Rectal smooth muscle tissue (tissue), 1 donor: ENCODE measurements around the gene WDR81.
A peak's percentile ranks its signal among the peaks of the same experiment; 100 is the strongest.
"Not testable (repeated sequence)": the region's sequence is repeated elsewhere in the genome, so short reads cannot be mapped to it uniquely, and the experiment has no call there.

Experiments
- H3K27ac ChIP-seq: one replicate; pipeline ENCODE4 v1.7.0; 2013; ENCODE audit warnings: low read depth, low read length, inconsistent platforms
- H3K27me3 ChIP-seq: one replicate; pipeline ENCODE4 v1.7.0; 2013; ENCODE audit warnings: low read length; ENCODE audit not compliant: control insufficient read depth, insufficient read depth
- H3K36me3 ChIP-seq: one replicate; pipeline ENCODE4 v1.7.0; 2013; ENCODE audit warnings: low read length; ENCODE audit not compliant: control insufficient read depth, insufficient read depth
- H3K4me1 ChIP-seq: one replicate; pipeline ENCODE4 v1.7.0; 2013; ENCODE audit warnings: low read length; ENCODE audit not compliant: control insufficient read depth, insufficient read depth
- H3K4me3 ChIP-seq: one replicate; pipeline ENCODE4 v1.7.0; 2013; ENCODE audit warnings: low read length
- H3K9ac ChIP-seq: one replicate; pipeline ENCODE4 v1.7.0; 2013; ENCODE audit warnings: low read length

The WDR81 gene

DNA sequence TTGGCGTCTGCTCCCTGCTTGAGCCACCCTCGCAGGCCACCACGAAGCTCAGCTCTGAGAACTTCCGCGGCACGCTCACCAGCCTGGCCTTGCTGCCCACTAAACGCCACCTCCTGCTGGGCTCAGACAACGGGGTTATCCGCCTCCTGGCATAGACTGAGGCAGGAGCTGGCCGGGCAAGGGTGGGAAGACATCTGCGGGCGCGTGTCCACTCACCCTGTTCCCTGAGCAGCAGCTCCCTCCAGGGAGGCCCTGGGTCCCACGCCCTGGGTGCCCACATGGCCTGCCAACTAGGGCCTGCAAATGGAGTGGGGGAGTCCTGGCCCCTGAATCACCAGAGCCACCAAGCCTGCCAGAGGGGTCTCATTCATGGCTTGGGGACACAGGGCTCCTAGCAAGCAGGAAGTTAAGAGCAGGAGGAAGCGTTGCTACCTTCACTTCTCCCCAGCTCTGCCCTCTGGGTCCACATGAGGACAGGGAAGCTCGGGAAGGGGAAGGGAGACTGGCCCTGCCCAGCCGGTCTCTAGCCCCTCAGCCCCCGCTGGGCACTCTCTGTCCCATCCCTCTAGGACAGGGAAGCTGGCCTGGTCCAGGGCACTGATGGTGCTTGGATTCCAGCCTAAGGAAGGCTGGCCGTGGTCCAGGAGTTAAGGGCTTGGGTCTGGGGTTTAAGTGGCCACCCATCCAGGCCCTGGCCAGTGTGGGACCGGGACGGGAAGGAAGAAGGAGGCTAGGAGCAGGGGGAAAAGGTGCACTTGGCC lies 13.2 kb downstream of the WDR81 start:
- Histone ChIP-seq H3K4me3 (no peak overlapping the region), H3K4me1 (no peaks in the 10 kb centered on the region), H3K27ac (no peak overlapping the region), H3K36me3 (peaks cover 11% of the 10 kb centered on the region), H3K27me3 (no peaks in the 10 kb centered on the region), H3K9ac (no peak overlapping the region)

DNA sequence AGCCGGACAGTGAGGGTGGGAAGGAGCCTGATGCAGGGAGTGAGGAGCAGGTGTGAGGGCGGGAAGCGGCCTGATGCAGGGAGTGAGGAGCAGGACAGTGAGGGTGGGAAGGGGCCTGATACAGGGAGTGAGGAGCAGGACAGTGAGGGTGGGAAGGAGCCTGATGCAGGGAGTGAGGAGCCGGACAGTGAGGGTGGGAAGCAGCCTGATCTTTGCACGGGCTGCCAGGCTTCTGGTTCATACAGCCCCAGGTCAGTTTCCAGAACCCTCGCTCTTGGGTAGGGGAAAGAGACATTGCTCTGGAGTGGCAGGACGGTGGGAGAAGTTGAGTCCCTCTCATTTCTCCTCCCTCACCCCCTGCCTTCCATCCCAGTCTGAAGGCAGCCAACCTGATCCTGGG lies 17.4 kb downstream of the WDR81 start:
- not testable (repeated sequence) for H3K4me3 ChIP-seq, H3K27ac ChIP-seq, H3K36me3 ChIP-seq, H3K4me1 ChIP-seq, H3K9ac ChIP-seq, H3K27me3 ChIP-seq

DNA sequence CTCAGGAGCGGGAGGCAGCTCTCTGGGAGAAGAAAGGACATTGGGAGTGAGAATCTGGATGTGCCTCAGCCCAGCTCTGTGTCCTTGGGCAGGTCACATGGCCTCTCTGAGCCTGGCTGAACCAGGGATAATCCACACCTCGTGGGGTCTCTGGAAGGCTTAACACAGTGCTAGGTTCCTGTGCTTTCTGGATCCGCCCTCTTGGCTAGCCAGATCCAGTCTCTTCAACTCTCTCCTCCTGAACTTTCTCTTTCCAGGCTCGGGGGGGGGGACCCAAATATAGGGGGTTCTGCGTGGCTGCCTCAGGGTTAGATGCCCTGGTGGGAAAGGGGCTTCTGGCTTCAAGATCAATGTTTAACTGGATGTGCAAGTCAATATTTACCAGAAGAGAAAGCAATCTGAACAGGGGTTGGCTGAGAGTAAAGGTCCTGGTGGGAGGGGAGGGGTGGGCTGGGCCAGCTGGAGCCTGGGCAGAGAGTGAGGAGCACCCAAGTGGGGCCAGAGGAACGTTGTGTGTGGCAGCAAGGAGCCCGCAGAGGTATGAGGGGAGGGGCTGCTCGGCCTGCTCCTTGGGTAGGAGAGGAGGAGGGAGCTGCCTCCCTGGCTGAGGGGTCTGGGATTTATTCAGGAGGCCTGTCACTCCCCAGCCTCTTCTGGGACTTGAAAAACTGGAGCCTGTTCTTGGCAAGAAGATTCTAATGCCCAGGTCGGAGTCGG lies 18.0 kb downstream of the WDR81 start, which contains the start of gene SERPINF2:
TSS of gene SERPINF2 (plus strand) at position 501 of the 717 bp plus-strand sequence. CDS start 2,125 bp downstream, outside the sequence.
- no peak within 1 kb of the TSS for H3K4me3 ChIP-seq
- no peak within 1 kb of the TSS for H3K27ac ChIP-seq
- H3K36me3 ChIP-seq = no peaks in the 10 kb centered on the region
- H3K4me1 ChIP-seq = no peaks in the 10 kb centered on the region
- H3K9ac ChIP-seq = no peak within 1 kb of the TSS
- H3K27me3 ChIP-seq = no peaks in the 10 kb centered on the region

DNA sequence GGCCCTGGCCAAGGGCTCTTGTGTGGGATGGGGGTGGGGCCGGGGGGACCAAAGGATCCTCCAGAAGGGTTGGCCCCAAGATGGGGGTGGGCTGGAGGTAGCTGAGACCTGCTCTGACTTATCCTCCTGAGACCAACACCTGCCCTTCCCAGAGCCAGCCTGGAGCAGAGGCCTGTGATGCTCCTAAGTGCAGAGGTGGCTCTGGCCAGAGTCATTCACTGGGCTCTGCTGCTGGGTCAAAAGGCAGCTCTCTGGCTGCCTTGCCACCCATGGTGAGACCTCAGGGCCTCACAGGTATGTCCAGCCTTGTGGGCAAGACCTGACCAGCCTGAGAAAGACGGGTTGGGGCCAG lies 18.6 kb downstream of the WDR81 start:
- no peaks in the 10 kb centered on the region for H3K27me3 ChIP-seq
- H3K9ac ChIP-seq = no peak overlapping the region
- H3K4me1 ChIP-seq = no peaks in the 10 kb centered on the region
- no peak overlapping the region for H3K4me3 ChIP-seq
- H3K36me3 ChIP-seq = no peaks in the 10 kb centered on the region
- no peak overlapping the region for H3K27ac ChIP-seq

DNA sequence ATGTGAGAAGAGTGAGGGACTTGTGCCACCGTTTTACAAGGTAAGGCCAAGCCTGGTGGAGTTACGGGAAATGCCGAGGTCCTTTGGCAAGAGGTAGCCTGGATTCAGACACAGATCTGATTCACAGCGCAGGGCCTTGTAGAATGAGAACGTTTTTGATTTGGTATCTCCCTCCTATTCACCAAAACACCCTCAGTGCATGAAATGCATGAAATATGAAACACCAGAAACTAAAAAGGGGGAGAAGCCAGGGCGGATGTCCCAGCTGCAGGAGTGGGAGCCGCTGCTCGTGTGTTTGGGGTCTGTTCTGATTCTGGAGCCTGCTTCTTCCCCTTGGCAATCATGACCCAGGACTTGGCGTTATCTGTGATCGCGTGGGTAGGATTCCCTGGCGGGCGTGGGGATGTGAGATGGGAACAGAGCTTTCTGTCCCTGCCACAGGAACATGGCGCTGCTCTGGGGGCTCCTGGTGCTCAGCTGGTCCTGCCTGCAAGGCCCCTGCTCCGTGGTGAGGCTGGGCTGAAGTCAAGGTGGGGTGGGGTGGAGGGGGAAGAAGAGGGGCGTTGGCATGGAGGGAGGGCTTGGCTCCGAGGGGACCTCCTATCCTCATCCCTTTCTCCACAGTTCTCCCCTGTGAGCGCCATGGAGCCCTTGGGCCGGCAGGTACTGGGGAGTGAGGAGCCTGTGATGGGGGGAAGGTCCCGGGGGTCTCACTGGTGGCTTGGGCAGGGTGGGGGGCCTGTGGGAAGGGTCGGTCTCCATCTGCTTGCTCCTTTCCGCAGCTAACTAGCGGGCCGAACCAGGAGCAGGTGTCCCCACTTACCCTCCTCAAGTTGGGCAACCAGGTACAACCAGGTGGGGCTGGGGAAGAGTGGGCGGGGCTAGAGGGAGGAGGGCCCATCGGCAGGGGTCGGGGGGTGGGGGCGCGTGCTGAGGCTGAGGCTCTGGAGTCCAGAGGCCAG lies 20.3 kb downstream of the WDR81 start:
- H3K27me3 ChIP-seq = no peaks in the 10 kb centered on the region
- no peak overlapping the region for H3K27ac ChIP-seq
- H3K9ac ChIP-seq = no peak overlapping the region
- H3K4me1 ChIP-seq = no peaks in the 10 kb centered on the region
- H3K36me3 ChIP-seq = no peaks in the 10 kb centered on the region
- H3K4me3 ChIP-seq = no peak overlapping the region

DNA sequence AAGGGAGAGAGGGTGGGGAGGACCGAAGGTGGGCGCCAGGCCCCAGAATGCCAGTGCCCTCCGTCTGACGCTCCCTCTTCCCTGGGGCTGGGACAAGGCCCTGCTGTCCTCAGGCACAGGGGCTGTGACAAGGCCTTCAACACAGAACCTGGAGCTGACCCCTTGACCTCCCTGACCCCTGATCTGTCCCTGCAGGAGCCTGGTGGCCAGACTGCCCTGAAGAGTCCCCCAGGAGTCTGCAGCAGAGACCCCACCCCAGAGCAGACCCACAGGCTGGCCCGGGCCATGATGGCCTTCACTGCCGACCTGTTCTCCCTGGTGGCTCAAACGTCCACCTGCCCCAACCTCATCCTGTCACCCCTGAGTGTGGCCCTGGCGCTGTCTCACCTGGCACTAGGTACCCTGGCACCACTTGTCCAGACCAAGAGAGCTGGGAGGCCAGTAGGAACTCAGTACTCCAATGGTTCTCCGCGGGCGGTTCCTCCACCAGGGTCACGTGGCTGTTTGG lies 21.1 kb downstream of the WDR81 start:
- H3K27me3 ChIP-seq = no peaks in the 10 kb centered on the region
- no peak overlapping the region for H3K4me3 ChIP-seq
- H3K27ac ChIP-seq = no peak overlapping the region
- no peaks in the 10 kb centered on the region for H3K36me3 ChIP-seq
- H3K4me1 ChIP-seq = no peaks in the 10 kb centered on the region
- H3K9ac ChIP-seq = no peak overlapping the region

DNA sequence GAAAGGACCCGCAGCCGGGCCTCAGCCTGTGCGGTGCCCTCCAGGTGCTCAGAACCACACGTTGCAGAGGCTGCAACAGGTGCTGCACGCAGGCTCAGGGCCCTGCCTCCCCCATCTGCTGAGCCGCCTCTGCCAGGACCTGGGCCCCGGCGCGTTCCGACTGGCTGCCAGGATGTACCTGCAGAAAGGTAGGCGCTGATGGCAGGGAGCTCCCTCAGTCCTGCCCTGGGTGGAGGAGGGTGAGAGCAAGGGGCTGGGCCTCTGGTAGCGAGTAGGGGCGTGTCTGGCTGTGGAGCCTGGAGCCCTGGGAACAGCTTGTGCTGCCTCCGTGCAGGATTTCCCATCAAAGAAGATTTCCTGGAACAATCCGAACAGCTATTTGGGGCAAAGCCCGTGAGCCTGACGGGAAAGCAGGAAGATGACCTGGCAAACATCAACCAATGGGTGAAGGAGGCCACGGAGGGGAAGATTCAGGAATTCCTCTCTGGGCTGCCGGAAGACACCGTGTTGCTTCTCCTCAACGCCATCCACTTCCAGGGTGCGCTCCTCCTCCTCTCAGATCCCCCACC lies 22.6 kb downstream of the WDR81 start:
- no peaks in the 10 kb centered on the region for H3K27me3 ChIP-seq
- no peak overlapping the region for H3K9ac ChIP-seq
- H3K36me3 ChIP-seq = no peaks in the 10 kb centered on the region
- H3K4me3 ChIP-seq = no peak overlapping the region
- no peaks in the 10 kb centered on the region for H3K4me1 ChIP-seq
- no peak overlapping the region for H3K27ac ChIP-seq

DNA sequence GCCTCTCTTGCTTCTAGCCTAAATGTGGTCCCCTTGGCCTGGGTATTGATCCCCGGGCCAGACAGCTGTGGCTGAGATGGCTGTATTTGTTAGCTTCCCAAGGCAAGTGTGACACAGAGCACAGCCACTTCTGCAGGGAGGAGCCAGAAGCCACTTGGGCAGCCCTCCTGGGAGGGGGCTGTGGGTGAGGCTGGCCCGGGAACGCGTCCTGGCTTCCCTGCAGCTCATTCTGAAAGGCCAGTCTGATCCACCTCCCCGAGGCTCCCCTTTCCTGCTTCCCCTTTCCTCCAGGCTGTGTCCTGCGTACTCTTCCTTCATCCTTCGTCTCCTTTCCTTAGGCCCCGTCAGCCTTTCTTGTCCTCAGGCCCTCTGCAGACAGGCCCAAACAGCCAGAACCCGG lies 26.1 kb downstream of the WDR81 start:
- no peak overlapping the region for H3K27ac ChIP-seq
- no peaks in the 10 kb centered on the region for H3K4me1 ChIP-seq
- H3K9ac ChIP-seq = no peak overlapping the region
- H3K36me3 ChIP-seq = no peaks in the 10 kb centered on the region
- no peaks in the 10 kb centered on the region for H3K27me3 ChIP-seq
- no peak overlapping the region for H3K4me3 ChIP-seq

DNA sequence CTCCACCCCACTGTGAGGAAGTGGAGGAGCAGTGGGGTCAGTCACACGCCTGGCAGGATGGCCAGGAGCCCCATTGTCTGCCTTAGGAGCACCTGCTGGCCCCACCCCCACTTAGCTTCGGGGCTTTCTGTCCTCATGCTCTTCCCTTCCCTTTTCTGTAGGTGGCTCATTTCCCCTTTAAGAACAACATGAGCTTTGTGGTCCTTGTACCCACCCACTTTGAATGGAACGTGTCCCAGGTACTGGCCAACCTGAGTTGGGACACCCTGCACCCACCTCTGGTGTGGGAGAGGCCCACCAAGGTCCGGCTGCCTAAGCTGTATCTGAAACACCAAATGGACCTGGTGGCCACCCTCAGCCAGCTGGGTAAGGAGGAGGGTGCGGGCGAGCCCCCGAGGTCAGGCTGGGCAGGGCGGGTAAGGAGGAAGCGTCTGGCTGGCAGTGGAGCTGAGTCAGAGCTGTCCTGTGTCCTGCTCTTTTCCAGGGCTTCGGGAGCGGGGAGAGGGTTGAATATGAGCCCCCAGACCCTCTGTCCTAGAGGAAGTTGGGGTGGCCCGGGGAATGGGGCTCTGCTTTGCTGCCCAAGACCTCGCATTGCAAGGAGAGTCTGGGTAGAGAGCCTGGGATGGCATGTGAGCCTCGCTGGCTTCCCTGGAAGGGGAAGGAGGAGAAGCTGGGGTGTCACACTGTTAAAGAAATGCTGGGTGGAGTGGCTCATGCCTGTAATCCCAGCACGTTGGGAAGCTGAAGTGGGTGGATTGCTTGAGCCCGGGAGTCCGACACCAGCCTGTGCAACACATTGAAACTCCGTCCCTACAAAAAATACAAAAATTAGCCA lies 28.1 kb downstream of the WDR81 start:
- Histone ChIP-seq H3K4me1 (no peaks in the 10 kb centered on the region), H3K9ac (no peak overlapping the region), H3K27me3 (no peaks in the 10 kb centered on the region), H3K27ac (no peak overlapping the region), H3K4me3 (peak overlapping the region; percentile 12), H3K36me3 (no peaks in the 10 kb centered on the region)

DNA sequence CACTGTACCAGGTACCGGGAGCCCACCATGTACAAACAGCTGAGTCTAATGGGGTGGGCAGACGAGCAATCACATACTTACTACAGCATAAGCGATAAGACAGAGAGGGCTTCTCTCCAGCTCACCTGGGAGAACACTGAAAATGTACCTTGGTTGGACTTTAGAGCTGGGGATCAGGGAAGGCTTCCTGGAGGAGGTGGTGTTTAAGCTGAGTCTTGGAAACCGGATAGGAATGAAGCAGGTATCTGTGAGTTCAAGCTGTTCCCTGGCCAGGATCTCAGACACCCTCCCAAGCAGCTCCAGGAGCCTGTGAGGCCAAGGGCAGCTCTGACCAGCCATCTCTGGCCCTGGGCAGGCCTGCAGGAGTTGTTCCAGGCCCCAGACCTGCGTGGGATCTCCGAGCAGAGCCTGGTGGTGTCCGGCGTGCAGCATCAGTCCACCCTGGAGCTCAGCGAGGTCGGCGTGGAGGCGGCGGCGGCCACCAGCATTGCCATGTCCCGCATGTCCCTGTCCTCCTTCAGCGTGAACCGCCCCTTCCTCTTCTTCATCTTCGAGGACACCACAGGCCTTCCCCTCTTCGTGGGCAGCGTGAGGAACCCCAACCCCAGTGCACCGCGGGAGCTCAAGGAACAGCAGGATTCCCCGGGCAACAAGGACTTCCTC lies 29.4 kb downstream of the WDR81 start:
- no peak overlapping the region for H3K4me3 ChIP-seq
- H3K27ac ChIP-seq = no peak overlapping the region
- H3K9ac ChIP-seq = no peak overlapping the region
- H3K36me3 ChIP-seq = no peaks in the 10 kb centered on the region
- no peaks in the 10 kb centered on the region for H3K27me3 ChIP-seq
- no peaks in the 10 kb centered on the region for H3K4me1 ChIP-seq
